SK-N-MC (cell line): Measurements from ENCODE around the gene CLIP1.

Experiments
- EZH2 ChIP-seq: fragments of 200-600 bp; sonication (generic); IDR thresholded peaks from one replicate; pipeline ENCODE4 v1.6.1; 2017; ENCODE audit warnings: antibody characterized with exemption
- POLR2AphosphoS5 ChIP-seq: IDR thresholded peaks from 2 replicates; pipeline ENCODE4 v1.6.1; 2012; ENCODE audit warnings: mild to moderate bottlenecking, low read depth, low read length, borderline replicate concordance

GRCh38 chr12:122266230-122266901, 156.1 kb downstream of the CLIP1 start, which contains the start of gene VPS33A:
- TF ChIP-seq EZH2 = no peak
- peak; percentile 95 for TF ChIP-seq POLR2AphosphoS5
